H9 (cell line): ENCODE measurements around the gene SYNE2. TPM values are rescaled to one million over a fixed set of nuclear protein-coding genes. Genes with fewer than 3 reads are reported as not detected.

Source experiments
- DNase-seq: peaks from one replicate; pipeline ENCODE4 v3.0.0-alpha.2; 2017
- H2AFZ ChIP-seq: one replicate; pipeline ENCODE4 v1.6.1; 2013; ENCODE audit warnings: mild to moderate bottlenecking, low read length, control low read depth, moderate library complexity
- H2AK5ac ChIP-seq: 2 replicates; pipeline ENCODE4 v1.6.1; 2013; ENCODE audit warnings: low read length, control low read depth, mixed read lengths; ENCODE audit not compliant: insufficient read length
- H2BK120ac ChIP-seq: one replicate; pipeline ENCODE4 v1.6.1; 2013; ENCODE audit warnings: low read depth, mild to moderate bottlenecking, low read length, control low read depth, inconsistent platforms; ENCODE audit not compliant: poor library complexity, severe bottlenecking
- H2BK12ac ChIP-seq: 2 replicates; pipeline ENCODE4 v1.6.1; 2013; ENCODE audit warnings: low read length, control low read depth, mixed read lengths, low read depth; ENCODE audit not compliant: insufficient read length
- H2BK15ac ChIP-seq: 2 replicates; pipeline ENCODE4 v1.6.1; 2013; ENCODE audit warnings: low read depth, low read length, control low read depth
- H2BK20ac ChIP-seq: one replicate; pipeline ENCODE4 v1.6.1; 2013; ENCODE audit warnings: low read depth, mild to moderate bottlenecking, low read length, control low read depth, inconsistent platforms; ENCODE audit not compliant: poor library complexity, severe bottlenecking
- H2BK5ac ChIP-seq: 2 replicates; pipeline ENCODE4 v1.6.1; 2013; ENCODE audit warnings: low read length, control low read depth, mixed read lengths; ENCODE audit not compliant: insufficient read length
- H3K14ac ChIP-seq: 2 replicates; pipeline ENCODE4 v1.6.1; 2013; ENCODE audit warnings: low read length, control low read depth; ENCODE audit not compliant: insufficient read depth
- H3K18ac ChIP-seq: 2 replicates; pipeline ENCODE4 v1.6.1; 2013; ENCODE audit warnings: low read depth, mild to moderate bottlenecking, mixed read lengths, low read length, control low read depth; ENCODE audit not compliant: insufficient read length
- H3K23ac ChIP-seq: 2 replicates; pipeline ENCODE4 v1.6.1; 2013; ENCODE audit warnings: low read length, control low read depth, mixed read lengths, low read depth; ENCODE audit not compliant: insufficient read length
- H3K23me2 ChIP-seq: 2 replicates; pipeline ENCODE4 v1.6.1; 2013; ENCODE audit warnings: low read depth, mild to moderate bottlenecking, mixed read lengths, low read length, control low read depth; ENCODE audit not compliant: insufficient read length, poor library complexity, severe bottlenecking
- H3K27ac ChIP-seq: 2 replicates; pipeline ENCODE4 v1.5.1; 2013; ENCODE audit warnings: low read length, control low read depth, mixed read lengths, low read depth; ENCODE audit not compliant: insufficient read length
- H3K27me3 ChIP-seq: 2 replicates; pipeline ENCODE4 v1.6.1; 2013; ENCODE audit warnings: low read length, control low read depth, inconsistent platforms; ENCODE audit not compliant: insufficient read depth
- H3K4ac ChIP-seq: 2 replicates; pipeline ENCODE4 v1.6.1; 2013; ENCODE audit warnings: low read depth, mild to moderate bottlenecking, control low read depth, inconsistent platforms, low read length, moderate library complexity
- H3K4me1 ChIP-seq: 2 replicates; pipeline ENCODE4 v1.6.1; 2013; ENCODE audit warnings: low read length, control low read depth, inconsistent platforms; ENCODE audit not compliant: insufficient read depth
- H3K4me2 ChIP-seq: 2 replicates; pipeline ENCODE4 v1.6.1; 2013; ENCODE audit warnings: low read length, control low read depth, mixed read lengths; ENCODE audit not compliant: insufficient read length, insufficient read depth
- H3K56ac ChIP-seq: 2 replicates; pipeline ENCODE4 v1.6.1; 2013; ENCODE audit warnings: low read depth, mild to moderate bottlenecking, mixed read lengths, low read length, control low read depth; ENCODE audit not compliant: insufficient read length
- H3K79me1 ChIP-seq: 2 replicates; pipeline ENCODE4 v1.6.1; 2013; ENCODE audit warnings: low read depth, mild to moderate bottlenecking, moderate library complexity, low read length, control low read depth, inconsistent platforms; ENCODE audit not compliant: insufficient read depth, poor library complexity, severe bottlenecking
- H3K79me2 ChIP-seq: 2 replicates; pipeline ENCODE4 v1.6.1; 2013; ENCODE audit warnings: low read length, control low read depth, inconsistent platforms; ENCODE audit not compliant: insufficient read depth
- H3K9ac ChIP-seq: 2 replicates; pipeline ENCODE4 v1.6.1; 2013; ENCODE audit warnings: low read length, control low read depth, mixed read lengths; ENCODE audit not compliant: insufficient read length; ENCODE audit errors: extremely low read depth
- H3K9me3 ChIP-seq: one replicate; pipeline ENCODE4 v1.6.1; 2013; ENCODE audit warnings: low read depth, low read length, inconsistent platforms; ENCODE audit not compliant: control insufficient read depth
- H3T11ph ChIP-seq: one replicate; pipeline ENCODE4 v1.6.1; 2013; ENCODE audit warnings: mild to moderate bottlenecking, low read length, control low read depth, inconsistent platforms
- H4K20me1 ChIP-seq: one replicate; pipeline ENCODE4 v1.6.1; 2013; ENCODE audit not compliant: control insufficient read depth, insufficient read length, insufficient read depth
- H4K5ac ChIP-seq: 2 replicates; pipeline ENCODE4 v1.6.1; 2013; ENCODE audit warnings: low read depth, mild to moderate bottlenecking, mixed read lengths, low read length, control low read depth; ENCODE audit not compliant: insufficient read length
- H4K8ac ChIP-seq: replicated peaks from 2 replicates; pipeline ENCODE4 v1.6.1; 2013; ENCODE audit warnings: low read length, control low read depth, mixed read lengths, low read depth; ENCODE audit not compliant: insufficient read length
- H4K91ac ChIP-seq: 2 replicates; pipeline ENCODE4 v1.6.1; 2013; ENCODE audit warnings: low read depth, mild to moderate bottlenecking, moderate library complexity, mixed read lengths, low read length, control low read depth; ENCODE audit not compliant: insufficient read length
- H3K27ac Mint-ChIP-seq, 3 experiments: 2 replicates in 2 of 3; 3 replicates in 1 of 3; pipeline ENCODE4 v1.8.0; 2020 to 2021; ENCODE audit warnings: mixed read lengths in 3 of 3, mild to moderate bottlenecking in 1 of 3, moderate library complexity in 1 of 3
- H3K27me3 Mint-ChIP-seq: 2 replicates; pipeline ENCODE4 v1.8.0; 2021; ENCODE audit warnings: low read depth, mild to moderate bottlenecking, moderate library complexity, mixed read lengths
- H3K36me3 Mint-ChIP-seq, 3 experiments: 2 replicates in 2 of 3; 3 replicates in 1 of 3; pipeline ENCODE4 v1.8.0; 2020 to 2021; ENCODE audit warnings: low read depth in 3 of 3, mixed read lengths in 3 of 3; ENCODE audit not compliant: insufficient read depth in 1 of 3
- H3K4me1 Mint-ChIP-seq, 2 experiments: 2 replicates each; pipeline ENCODE4 v1.8.0; 2020; ENCODE audit warnings: mixed read lengths in 2 of 2
- H3K4me3 Mint-ChIP-seq, 2 experiments: 2 replicates in 1 of 2; 3 replicates in 1 of 2; pipeline ENCODE4 v1.8.0; 2020 to 2021; ENCODE audit warnings: mild to moderate bottlenecking in 2 of 2, mixed read lengths in 2 of 2, moderate library complexity in 1 of 2
- H3K9me3 Mint-ChIP-seq, 2 experiments: 2 replicates in 1 of 2; 3 replicates in 1 of 2; pipeline ENCODE4 v1.8.0; 2020; ENCODE audit warnings: mild to moderate bottlenecking in 2 of 2, mixed read lengths in 2 of 2, moderate library complexity in 1 of 2
- total RNA-seq: library from RNA; stranded (reverse); gene quantifications from 2 replicates; pipeline ENCODE4 v1.2.1, GENCODE V29; 2021
- TF ChIP-seq, protein P1 (sequence below): fragments of 200-600 bp; sonication (generic); conservative IDR thresholded peaks from 3 replicates; pipeline ENCODE4 v1.8.0; 2021; ENCODE audit warnings: antibody characterized with exemption, mild to moderate bottlenecking

The SYNE2 gene
- total RNA-seq, 1 experiment from 2014 or later: 43.3 TPM

DNA sequence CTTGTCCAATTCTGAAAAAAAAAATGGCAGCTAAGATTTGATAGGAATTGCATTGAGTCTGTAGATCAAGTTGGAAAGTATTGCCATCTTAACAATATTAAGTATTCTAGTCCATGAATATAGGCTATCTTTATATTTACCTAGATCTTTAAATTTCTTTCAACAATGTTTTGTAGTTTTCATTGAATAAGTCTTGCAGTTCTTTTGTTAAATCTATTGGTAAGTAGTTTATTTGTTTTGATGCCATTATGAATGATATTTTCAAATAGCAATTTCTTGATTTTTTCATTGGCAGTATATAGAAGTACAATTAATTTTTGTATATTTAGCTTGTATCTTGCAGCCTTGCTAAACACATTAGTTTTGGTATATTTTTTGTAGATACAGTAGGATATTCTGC is 71.6 kb downstream of the SYNE2 start:
- no peak overlapping the region for H3K27ac ChIP-seq
- H3K9me3 ChIP-seq: no peaks in the 10 kb centered on the region
- peaks cover 3% of the 10 kb centered on the region; the same call in 1 of the 2 replicates for H3K4me1 ChIP-seq
- no peak overlapping the region for H3K56ac ChIP-seq
- no peak overlapping the region for H3K4me3 Mint-ChIP-seq
- H3K36me3 Mint-ChIP-seq: peaks cover 0 to 5% (median 4%) of the 10 kb centered on the region in 3 experiments; a peak in 4 of 7 replicates
- H4K20me1 ChIP-seq: no peaks in the 10 kb centered on the region
- no peaks in the 10 kb centered on the region for H3K79me1 ChIP-seq
- no peak overlapping the region for H2AK5ac ChIP-seq
- H3K9me3 Mint-ChIP-seq: no peaks in the 10 kb centered on the region
- no peak overlapping the region for H4K5ac ChIP-seq
- no peak overlapping the region for H2BK15ac ChIP-seq
- no peak overlapping the region for H3K27ac Mint-ChIP-seq
- no peaks in the 10 kb centered on the region for H3K79me2 ChIP-seq
- H3K27me3 Mint-ChIP-seq: no peaks in the 10 kb centered on the region
- peaks cover 11 to 13% of the 10 kb centered on the region in 2 experiments for H3K4me1 Mint-ChIP-seq
- TF ChIP-seq, protein P1, sequence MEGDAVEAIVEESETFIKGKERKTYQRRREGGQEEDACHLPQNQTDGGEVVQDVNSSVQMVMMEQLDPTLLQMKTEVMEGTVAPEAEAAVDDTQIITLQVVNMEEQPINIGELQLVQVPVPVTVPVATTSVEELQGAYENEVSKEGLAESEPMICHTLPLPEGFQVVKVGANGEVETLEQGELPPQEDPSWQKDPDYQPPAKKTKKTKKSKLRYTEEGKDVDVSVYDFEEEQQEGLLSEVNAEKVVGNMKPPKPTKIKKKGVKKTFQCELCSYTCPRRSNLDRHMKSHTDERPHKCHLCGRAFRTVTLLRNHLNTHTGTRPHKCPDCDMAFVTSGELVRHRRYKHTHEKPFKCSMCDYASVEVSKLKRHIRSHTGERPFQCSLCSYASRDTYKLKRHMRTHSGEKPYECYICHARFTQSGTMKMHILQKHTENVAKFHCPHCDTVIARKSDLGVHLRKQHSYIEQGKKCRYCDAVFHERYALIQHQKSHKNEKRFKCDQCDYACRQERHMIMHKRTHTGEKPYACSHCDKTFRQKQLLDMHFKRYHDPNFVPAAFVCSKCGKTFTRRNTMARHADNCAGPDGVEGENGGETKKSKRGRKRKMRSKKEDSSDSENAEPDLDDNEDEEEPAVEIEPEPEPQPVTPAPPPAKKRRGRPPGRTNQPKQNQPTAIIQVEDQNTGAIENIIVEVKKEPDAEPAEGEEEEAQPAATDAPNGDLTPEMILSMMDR: no peak
- no peak overlapping the region for H3K14ac ChIP-seq
- no peak overlapping the region for H3K23ac ChIP-seq
- H3K4ac ChIP-seq: no peak overlapping the region
- H2BK120ac ChIP-seq: no peak overlapping the region
- H3K9ac ChIP-seq: no peak overlapping the region
- H4K8ac ChIP-seq: no peak overlapping the region
- H3K18ac ChIP-seq: no peak overlapping the region
- H2AFZ ChIP-seq: no peak overlapping the region
- H2BK12ac ChIP-seq: no peak overlapping the region
- H3K23me2 ChIP-seq: no peaks in the 10 kb centered on the region
- no peak for DNase-seq
- no peak overlapping the region for H3K4me2 ChIP-seq
- no peaks in the 10 kb centered on the region for H3K27me3 ChIP-seq
- no peak overlapping the region for H3T11ph ChIP-seq
- no peak overlapping the region for H2BK5ac ChIP-seq
- H2BK20ac ChIP-seq: no peak overlapping the region
- H4K91ac ChIP-seq: no peak overlapping the region
